ENCODE measurements around the gene SYF2.
"Not testable (repeated sequence)": the region's sequence is repeated elsewhere in the genome, so short reads cannot be mapped to it uniquely, and the experiment has no call there.

Gene SYF2

DNA sequence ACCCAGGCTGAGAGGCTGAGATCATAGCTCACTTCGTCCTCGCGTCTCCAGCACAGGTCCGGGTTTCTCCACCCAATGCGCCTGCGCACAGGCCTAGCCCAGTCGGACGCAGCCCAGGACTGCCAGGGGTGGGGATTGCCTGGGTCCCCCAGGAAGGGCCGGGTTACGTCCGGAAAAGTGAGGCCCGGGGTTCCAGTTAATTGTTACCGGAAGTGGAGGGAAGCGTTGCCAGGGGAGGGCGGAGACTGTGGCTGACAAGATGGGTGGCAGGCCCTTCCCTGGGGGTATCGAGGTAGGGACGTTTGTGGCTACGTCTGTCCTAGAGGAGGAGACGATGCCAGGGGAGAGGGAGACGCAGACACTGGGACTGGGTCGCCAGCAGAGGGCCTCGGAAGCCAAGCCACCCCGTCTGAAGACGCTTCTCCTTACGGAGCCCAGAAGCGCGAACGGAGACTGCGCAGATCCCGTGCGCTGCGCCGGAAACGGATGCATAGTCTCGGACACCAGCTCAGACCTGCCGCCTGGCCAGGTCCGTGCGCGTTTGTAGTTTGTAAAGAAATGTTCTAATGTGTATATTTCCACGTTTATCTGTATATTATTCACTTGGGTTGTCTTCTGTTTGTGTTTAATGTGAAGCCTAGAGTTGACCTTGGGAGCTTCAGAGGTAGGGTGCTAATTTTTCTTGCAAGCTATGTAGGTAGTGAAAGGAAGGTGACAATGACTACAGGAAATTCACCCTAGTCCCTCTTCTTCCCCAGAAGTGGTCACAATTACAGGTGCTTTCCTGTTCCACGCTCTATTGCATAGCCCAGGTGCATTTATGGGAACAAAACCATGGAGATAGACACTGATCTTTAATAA lies 7.6 kb upstream of the SYF2 start:
- TF ChIP-seq ESRRG (CRISPR knock-in tag; IDR thresholded peaks at IDR 0.05): no peak
- 0 out of 2 replicates have a peak, but pooled peaks have one; percentile 15 for TF ChIP-seq TCF4 (CRISPR knock-in tag; IDR thresholded peaks at IDR 0.05; ENCODE audit: borderline replicate concordance)
- TF ChIP-seq, protein P1, sequence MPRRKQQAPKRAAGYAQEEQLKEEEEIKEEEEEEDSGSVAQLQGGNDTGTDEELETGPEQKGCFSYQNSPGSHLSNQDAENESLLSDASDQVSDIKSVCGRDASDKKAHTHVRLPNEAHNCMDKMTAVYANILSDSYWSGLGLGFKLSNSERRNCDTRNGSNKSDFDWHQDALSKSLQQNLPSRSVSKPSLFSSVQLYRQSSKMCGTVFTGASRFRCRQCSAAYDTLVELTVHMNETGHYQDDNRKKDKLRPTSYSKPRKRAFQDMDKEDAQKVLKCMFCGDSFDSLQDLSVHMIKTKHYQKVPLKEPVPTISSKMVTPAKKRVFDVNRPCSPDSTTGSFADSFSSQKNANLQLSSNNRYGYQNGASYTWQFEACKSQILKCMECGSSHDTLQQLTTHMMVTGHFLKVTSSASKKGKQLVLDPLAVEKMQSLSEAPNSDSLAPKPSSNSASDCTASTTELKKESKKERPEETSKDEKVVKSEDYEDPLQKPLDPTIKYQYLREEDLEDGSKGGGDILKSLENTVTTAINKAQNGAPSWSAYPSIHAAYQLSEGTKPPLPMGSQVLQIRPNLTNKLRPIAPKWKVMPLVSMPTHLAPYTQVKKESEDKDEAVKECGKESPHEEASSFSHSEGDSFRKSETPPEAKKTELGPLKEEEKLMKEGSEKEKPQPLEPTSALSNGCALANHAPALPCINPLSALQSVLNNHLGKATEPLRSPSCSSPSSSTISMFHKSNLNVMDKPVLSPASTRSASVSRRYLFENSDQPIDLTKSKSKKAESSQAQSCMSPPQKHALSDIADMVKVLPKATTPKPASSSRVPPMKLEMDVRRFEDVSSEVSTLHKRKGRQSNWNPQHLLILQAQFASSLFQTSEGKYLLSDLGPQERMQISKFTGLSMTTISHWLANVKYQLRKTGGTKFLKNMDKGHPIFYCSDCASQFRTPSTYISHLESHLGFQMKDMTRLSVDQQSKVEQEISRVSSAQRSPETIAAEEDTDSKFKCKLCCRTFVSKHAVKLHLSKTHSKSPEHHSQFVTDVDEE (CRISPR knock-in tag; IDR thresholded peaks at IDR 0.05): peak; percentile 22; the same call in 1 of the 2 replicates
- TF ChIP-seq ZNF8 (CRISPR knock-in tag; IDR thresholded peaks at IDR 0.05): no peak
- TF ChIP-seq, protein P2, sequence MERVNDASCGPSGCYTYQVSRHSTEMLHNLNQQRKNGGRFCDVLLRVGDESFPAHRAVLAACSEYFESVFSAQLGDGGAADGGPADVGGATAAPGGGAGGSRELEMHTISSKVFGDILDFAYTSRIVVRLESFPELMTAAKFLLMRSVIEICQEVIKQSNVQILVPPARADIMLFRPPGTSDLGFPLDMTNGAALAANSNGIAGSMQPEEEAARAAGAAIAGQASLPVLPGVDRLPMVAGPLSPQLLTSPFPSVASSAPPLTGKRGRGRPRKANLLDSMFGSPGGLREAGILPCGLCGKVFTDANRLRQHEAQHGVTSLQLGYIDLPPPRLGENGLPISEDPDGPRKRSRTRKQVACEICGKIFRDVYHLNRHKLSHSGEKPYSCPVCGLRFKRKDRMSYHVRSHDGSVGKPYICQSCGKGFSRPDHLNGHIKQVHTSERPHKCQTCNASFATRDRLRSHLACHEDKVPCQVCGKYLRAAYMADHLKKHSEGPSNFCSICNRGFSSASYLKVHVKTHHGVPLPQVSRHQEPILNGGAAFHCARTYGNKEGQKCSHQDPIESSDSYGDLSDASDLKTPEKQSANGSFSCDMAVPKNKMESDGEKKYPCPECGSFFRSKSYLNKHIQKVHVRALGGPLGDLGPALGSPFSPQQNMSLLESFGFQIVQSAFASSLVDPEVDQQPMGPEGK (CRISPR knock-in tag; IDR thresholded peaks at IDR 0.05; ENCODE audit: borderline replicate concordance): no peak; the same call in 1 of the 2 replicates
- TF ChIP-seq OSR1 (CRISPR knock-in tag; IDR thresholded peaks at IDR 0.05): no peak
- peak; percentile 57; the same call in 1 of the 2 replicates for TF ChIP-seq GLIS3 (CRISPR knock-in tag; IDR thresholded peaks at IDR 0.05)
- peak; percentile 22; the same call in 1 of the 2 replicates for TF ChIP-seq TOX (CRISPR knock-in tag; IDR thresholded peaks at IDR 0.05; ENCODE audit: borderline replicate concordance)
- peak; percentile 89 for ATAC-seq

DNA sequence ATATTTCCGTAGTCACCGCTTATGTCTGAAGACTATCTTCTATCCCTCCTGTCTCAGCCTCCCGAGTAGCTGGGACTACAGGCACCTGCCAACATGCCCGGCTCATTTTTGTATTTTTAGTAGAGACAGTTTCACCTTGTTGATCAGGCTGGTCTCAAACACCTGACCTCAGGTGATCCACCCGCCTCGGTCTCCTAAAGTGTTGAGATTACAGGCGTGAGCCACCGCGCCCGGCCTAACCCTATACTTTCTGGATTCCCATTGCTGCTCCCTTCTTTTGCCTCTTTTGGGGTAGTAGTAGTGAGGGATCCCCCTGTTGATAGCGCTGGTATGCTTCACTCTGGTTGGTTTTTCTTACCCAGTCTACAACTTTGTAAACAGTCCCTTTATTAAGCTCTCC lies 5.7 kb upstream of the SYF2 start:
- TF ChIP-seq OSR1 (CRISPR knock-in tag; IDR thresholded peaks at IDR 0.05): no peak
- TF ChIP-seq PPARA (CRISPR knock-in tag; IDR thresholded peaks at IDR 0.05; ENCODE audit: borderline replicate concordance): no peak
- TF ChIP-seq ZNF8 (CRISPR knock-in tag; IDR thresholded peaks at IDR 0.05): no peak
- TF ChIP-seq, protein P1 (CRISPR knock-in tag; IDR thresholded peaks at IDR 0.05): no peak
- no peak for TF ChIP-seq ZNF70 (CRISPR knock-in tag; IDR thresholded peaks at IDR 0.05)
- no peak for TF ChIP-seq RARB (CRISPR knock-in tag; IDR thresholded peaks at IDR 0.05)
- TF ChIP-seq, protein P2 (CRISPR knock-in tag; IDR thresholded peaks at IDR 0.05; ENCODE audit: borderline replicate concordance): no peak
- no peak for TF ChIP-seq ZFP3 (CRISPR knock-in tag; IDR thresholded peaks at IDR 0.05)
- TF ChIP-seq ARNTL (CRISPR knock-in tag; IDR thresholded peaks at IDR 0.05; ENCODE audit: borderline replicate concordance, low read depth): no peak
- TF ChIP-seq, protein P3, sequence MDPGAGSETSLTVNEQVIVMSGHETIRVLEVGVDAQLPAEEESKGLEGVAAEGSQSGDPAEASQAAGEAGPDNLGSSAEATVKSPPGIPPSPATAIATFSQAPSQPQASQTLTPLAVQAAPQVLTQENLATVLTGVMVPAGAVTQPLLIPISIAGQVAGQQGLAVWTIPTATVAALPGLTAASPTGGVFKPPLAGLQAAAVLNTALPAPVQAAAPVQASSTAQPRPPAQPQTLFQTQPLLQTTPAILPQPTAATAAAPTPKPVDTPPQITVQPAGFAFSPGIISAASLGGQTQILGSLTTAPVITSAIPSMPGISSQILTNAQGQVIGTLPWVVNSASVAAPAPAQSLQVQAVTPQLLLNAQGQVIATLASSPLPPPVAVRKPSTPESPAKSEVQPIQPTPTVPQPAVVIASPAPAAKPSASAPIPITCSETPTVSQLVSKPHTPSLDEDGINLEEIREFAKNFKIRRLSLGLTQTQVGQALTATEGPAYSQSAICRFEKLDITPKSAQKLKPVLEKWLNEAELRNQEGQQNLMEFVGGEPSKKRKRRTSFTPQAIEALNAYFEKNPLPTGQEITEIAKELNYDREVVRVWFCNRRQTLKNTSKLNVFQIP (CRISPR knock-in tag; IDR thresholded peaks at IDR 0.05; ENCODE audit: borderline replicate concordance, low read depth): no peak
- TF ChIP-seq, protein P4, sequence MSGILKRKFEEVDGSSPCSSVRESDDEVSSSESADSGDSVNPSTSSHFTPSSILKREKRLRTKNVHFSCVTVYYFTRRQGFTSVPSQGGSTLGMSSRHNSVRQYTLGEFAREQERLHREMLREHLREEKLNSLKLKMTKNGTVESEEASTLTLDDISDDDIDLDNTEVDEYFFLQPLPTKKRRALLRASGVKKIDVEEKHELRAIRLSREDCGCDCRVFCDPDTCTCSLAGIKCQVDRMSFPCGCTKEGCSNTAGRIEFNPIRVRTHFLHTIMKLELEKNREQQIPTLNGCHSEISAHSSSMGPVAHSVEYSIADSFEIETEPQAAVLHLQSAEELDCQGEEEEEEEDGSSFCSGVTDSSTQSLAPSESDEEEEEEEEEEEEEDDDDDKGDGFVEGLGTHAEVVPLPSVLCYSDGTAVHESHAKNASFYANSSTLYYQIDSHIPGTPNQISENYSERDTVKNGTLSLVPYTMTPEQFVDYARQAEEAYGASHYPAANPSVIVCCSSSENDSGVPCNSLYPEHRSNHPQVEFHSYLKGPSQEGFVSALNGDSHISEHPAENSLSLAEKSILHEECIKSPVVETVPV (CRISPR knock-in tag; IDR thresholded peaks at IDR 0.05): no peak
- TF ChIP-seq BACH2 (CRISPR knock-in tag; IDR thresholded peaks at IDR 0.05; ENCODE audit: borderline replicate concordance): no peak
- no peak for TF ChIP-seq SNAI2 (CRISPR knock-in tag; IDR thresholded peaks at IDR 0.05)
- no peak for TF ChIP-seq GLIS3 (CRISPR knock-in tag; IDR thresholded peaks at IDR 0.05)
- ATAC-seq: no peak

DNA sequence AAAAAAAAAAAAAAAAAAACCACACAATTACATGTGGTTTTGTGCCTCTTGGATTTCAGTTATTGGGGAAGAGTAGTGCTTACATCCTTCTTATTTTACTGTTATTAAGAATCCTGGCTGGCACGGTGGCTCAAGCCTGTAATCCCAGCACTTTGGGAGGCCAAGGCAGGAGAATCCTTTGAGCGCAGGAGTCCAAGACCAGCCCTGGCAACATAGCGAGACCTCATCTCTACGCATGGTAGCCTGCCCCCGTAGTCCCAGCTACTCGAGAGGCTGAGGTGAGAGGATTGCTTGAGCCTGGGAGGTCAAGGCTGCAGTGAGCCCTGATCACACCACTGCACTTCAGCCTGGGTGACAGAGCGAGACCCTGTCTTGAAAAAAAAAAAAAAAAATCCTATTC lies 4.0 kb upstream of the SYF2 start:
- not testable (repeated sequence) for ATAC-seq

DNA sequence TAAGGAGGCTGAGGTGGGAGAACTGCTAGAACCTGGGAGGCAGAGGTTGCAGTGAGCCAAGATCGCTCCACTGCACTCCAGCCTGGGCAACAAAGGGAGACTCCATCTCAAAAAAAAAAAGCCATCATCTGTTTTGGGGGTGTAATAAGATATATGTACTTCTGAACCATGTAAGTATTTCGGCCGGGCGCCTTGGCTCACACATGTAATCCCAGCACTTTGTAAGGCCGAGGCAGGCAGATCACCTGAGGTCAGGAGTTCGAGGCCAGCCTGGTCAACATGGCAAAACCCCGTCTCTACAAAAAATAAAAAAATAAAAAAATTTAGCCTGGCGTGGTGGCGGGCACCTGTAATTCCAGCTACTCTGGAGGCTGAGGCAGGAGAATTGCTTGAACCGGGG lies 3.1 kb upstream of the SYF2 start:
- not testable (repeated sequence) for ATAC-seq
